ENCODE results near the gene BCL7B. TPM values are rescaled to one million over a fixed set of nuclear protein-coding genes. Genes with fewer than 3 reads are reported as not detected.

BCL7B gene
- total RNA-seq, 120 experiments from 2014 or later = 35.1 to 109 (median 64.1) TPM

Other genes with a start within 250 kb of the BCL7B start
- 10 to 100 TPM; 11.8 to 35.6 (median 20.7) TPM for gene NSUN5, start 248.9 kb downstream of the BCL7B start, total RNA-seq
- gene TRIM50, start 229.6 kb downstream of the BCL7B start, total RNA-seq = 1 to 10 TPM in 5 of 120 experiments, under 1 TPM in 5, not detected in 110; 0.30 to 2.4 (median 1.0) TPM
- under 1 TPM in 6 of 120 experiments, not detected in 114; 0.25 to 0.66 (median 0.34) TPM for gene FKBP6, start 229.5 kb downstream of the BCL7B start, total RNA-seq
- gene FZD9, start 123.9 kb downstream of the BCL7B start, total RNA-seq = 10 to 100 TPM in 2 of 120 experiments, 1 to 10 TPM in 118; 1.1 to 15.0 (median 3.9) TPM
- 10 to 100 TPM; 54.8 to 75.4 (median 63.6) TPM for gene BAZ1B, start 35.4 kb downstream of the BCL7B start, total RNA-seq
- gene TBL2, start 20.9 kb upstream of the BCL7B start, total RNA-seq = 10 to 100 TPM; 14.3 to 32.7 (median 22.3) TPM
- 10 to 100 TPM; 17.3 to 77.2 (median 37.6) TPM for gene MLXIPL, start 66.8 kb upstream of the BCL7B start, total RNA-seq
- 10 to 100 TPM in 58 of 120 experiments, 1 to 10 TPM in 62; 5.8 to 17.7 (median 9.9) TPM for gene VPS37D, start 110.1 kb upstream of the BCL7B start, total RNA-seq
- gene DNAJC30, start 125.8 kb upstream of the BCL7B start, total RNA-seq = 10 to 100 TPM in 119 of 120 experiments, 1 to 10 TPM in 1; 9.5 to 21.4 (median 15.8) TPM
- 10 to 100 TPM; 32.0 to 61.9 (median 46.1) TPM for gene BUD23, start 125.9 kb upstream of the BCL7B start, total RNA-seq
- gene STX1A, start 162.0 kb upstream of the BCL7B start, total RNA-seq = 100 to 1,000 TPM in 114 of 120 experiments, 10 to 100 TPM in 6; 59.6 to 264 (median 153) TPM
- 10 to 100 TPM in 119 of 120 experiments, 1 to 10 TPM in 1; 8.9 to 40.2 (median 19.5) TPM for gene ABHD11, start 181.1 kb upstream of the BCL7B start, total RNA-seq
- 1 to 10 TPM in 2 of 120 experiments, under 1 TPM in 5, not detected in 113; 0.36 to 1.5 (median 0.50) TPM for gene CLDN3, start 212.6 kb upstream of the BCL7B start, total RNA-seq

Measured in dorsolateral prefrontal cortex (tissue), 118 donors.